Ovary (tissue), 9 donors: ENCODE measurements around the gene ZBED2. TPM values are rescaled to one million over a fixed set of nuclear protein-coding genes. Genes with fewer than 3 reads are reported as not detected.
"Not testable (repeated sequence)": the region's sequence is repeated elsewhere in the genome, so short reads cannot be mapped to it uniquely, and the experiment has no call there.

Source experiments
- DNase-seq, 5 donors: peaks; one replicate each; pipeline ENCODE4 v3.0.0-alpha.2; 2019 to 2020
- H3K27ac ChIP-seq, 2 donors: fragments of 200-600 bp; one replicate each; pipeline versions ENCODE4 v1.5.1 to v1.8.0; 2019 to 2022
- H3K27me3 ChIP-seq: fragments of 200-600 bp; one replicate; pipeline ENCODE4 v1.8.0; 2022
- H3K36me3 ChIP-seq: fragments of 200-600 bp; sonication (generic); one replicate; pipeline ENCODE4 v1.5.1; 2019
- H3K4me1 ChIP-seq: one replicate; pipeline ENCODE4 v1.8.1; 2013; ENCODE audit warnings: mild to moderate bottlenecking, moderate library complexity; ENCODE audit not compliant: insufficient read depth
- H3K4me3 ChIP-seq: fragments of 200-600 bp; sonication (generic); one replicate; pipeline ENCODE4 v1.5.1; 2017
- H3K9me3 ChIP-seq, 2 donors: fragments of 200-600 bp in 1 of 2; sonication (generic) in 1 of 2; one replicate each; pipeline versions ENCODE4 v1.5.1 to v1.8.1; 2013 to 2019; ENCODE audit warnings: mild to moderate bottlenecking in 1 of 2, moderate library complexity in 1 of 2
- EP300 ChIP-seq: sonication (generic); formaldehyde crosslinking; IDR thresholded peaks from one replicate; pipeline ENCODE4 v1.6.1; 2017; ENCODE audit warnings: antibody characterized with exemption
- POLR2A ChIP-seq: fragments of 450-650 bp; IDR thresholded peaks from one replicate; pipeline ENCODE4 v1.6.1; 2017; ENCODE audit warnings: antibody characterized with exemption, mild to moderate bottlenecking, moderate library complexity
- WGBS, 3 donors: extraction: QIAGEN DNeasy Blood & Tissue Kit in 1 of 3; methylation state at CpG; one replicate each; pipeline versions ENCODE4 v1.1.5 to v1.1.7; 2013 to 2017; 5-methylcytosine and 5-hydroxymethylcytosine counted together
- intact Hi-C, 4 donors: fragments of 100-400 bp; cut with DNase I; formaldehyde crosslinking; loops; one replicate each; pipeline versions ENCODE4 v1.11.0 to v1.15.1; 2022 to 2023
- polyA plus RNA-seq, 2 donors: library from polyadenylated mRNA; stranded (reverse); fragments of 200-250 nt in 1 of 2; fragments of 350-450 nt in 1 of 2; fragmentation: Illumina TruSeq in 1 of 2; extraction: RNeasy Lipid Tissue Mini Kit (QIAGEN cat#74804) in 1 of 2; gene quantifications; one replicate each; pipeline ENCODE4 v1.2.3, GENCODE V29; 2013 to 2014
- total RNA-seq, 7 donors: library from RNA; depleted of rRNA in 2 of 7; stranded (reverse); fragments of >200 nt in 2 of 7; fragmentation: NEBNext Ultra II Directional in 3 of 7; extraction: Animal tissue kit (Norgen Biotek cat#: 25700) in 3 of 7; gene quantifications; one replicate each; pipeline versions ENCODE4 v1.1.0 to v1.2.4, GENCODE V29; 2016 to 2023
- TF ChIP-seq, protein P1 (sequence below), 3 donors: fragments of 450-650 bp in 2 of 3; fragments of 200-600 bp in 1 of 3; IDR thresholded peaks; one replicate each; pipeline versions ENCODE4 v1.5.1 to v1.8.0; 2016 to 2022; ENCODE audit warnings: antibody characterized with exemption in 3 of 3, mild to moderate bottlenecking in 1 of 3
- donor health status: DM: no; HTN: no; CAD: no; lungs with moderate emphysema.
- donor health status: DM: no; HTN: no; CAD: no.
- donor health status: Bipolar disorder and iron deficiency.
- donor health status: DM: yes; HTN: yes; CAD: no.
- donor health status: DM: no; HTN: no; CAD: no.
- donor health status: DM: yes; HTN: yes; CAD: no.

ZBED2 gene
- total and polyA plus RNA-seq, 9 donors = 0.15 to 6.9 (median 0.87) TPM; not detected in 3

DNA sequence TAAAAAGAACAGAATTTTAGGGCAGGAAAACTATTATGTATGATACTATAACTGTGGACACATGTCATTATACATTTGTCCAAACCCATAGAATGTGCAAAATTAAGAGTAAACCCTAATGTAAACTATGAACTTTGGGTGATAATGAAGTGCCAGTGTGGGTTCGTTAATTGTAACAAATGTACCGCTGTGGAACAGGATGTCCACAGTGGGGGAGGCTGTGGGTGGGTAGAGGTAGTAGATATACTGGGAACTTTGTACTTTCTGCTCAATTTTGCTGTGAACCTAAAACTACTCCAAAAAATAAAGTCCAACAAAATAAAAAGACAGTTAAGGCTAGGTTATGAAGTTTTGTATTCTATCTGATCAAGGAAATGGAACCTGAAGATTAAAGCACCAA lies 28.3 kb downstream of the ZBED2 start:
- intact Hi-C loops = no loop called here
- H3K27me3 ChIP-seq = no peaks in the 10 kb centered on the region
- WGBS, 3 donors = 11 to 18% (median 11%) methylated on average over 2 of the region's 2 CpGs
- H3K9me3 ChIP-seq = no peaks in the 10 kb centered on the region
- no peak for DNase-seq
- no peaks in the 10 kb centered on the region for H3K36me3 ChIP-seq
- TF ChIP-seq EP300 (no peak), POLR2A (no peak)
- TF ChIP-seq, protein P1, sequence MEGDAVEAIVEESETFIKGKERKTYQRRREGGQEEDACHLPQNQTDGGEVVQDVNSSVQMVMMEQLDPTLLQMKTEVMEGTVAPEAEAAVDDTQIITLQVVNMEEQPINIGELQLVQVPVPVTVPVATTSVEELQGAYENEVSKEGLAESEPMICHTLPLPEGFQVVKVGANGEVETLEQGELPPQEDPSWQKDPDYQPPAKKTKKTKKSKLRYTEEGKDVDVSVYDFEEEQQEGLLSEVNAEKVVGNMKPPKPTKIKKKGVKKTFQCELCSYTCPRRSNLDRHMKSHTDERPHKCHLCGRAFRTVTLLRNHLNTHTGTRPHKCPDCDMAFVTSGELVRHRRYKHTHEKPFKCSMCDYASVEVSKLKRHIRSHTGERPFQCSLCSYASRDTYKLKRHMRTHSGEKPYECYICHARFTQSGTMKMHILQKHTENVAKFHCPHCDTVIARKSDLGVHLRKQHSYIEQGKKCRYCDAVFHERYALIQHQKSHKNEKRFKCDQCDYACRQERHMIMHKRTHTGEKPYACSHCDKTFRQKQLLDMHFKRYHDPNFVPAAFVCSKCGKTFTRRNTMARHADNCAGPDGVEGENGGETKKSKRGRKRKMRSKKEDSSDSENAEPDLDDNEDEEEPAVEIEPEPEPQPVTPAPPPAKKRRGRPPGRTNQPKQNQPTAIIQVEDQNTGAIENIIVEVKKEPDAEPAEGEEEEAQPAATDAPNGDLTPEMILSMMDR (IDR thresholded peaks at IDR 0.05) = no peak
- H3K4me3 ChIP-seq = no peak overlapping the region
- no peaks in the 10 kb centered on the region for H3K4me1 ChIP-seq
- no peak overlapping the region for H3K27ac ChIP-seq

DNA sequence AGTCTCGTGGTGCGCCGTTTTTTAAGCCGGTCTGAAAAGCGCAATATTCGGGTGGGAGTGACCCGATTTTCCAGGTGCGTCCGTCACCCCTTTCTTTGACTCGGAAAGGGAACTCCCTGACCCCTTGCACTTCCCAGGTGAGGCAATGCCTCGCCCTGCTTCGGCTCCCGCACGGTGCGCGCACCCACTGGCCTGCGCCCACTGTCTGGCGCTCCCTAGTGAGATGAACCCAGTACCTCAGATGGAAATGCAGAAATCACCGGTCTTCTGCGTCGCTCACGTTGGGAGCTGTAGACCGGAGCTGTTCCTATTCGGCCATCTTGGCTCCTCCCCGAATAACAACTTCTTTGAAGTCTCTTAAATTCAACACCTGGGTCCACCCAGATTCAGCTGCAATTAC lies 33.2 kb downstream of the ZBED2 start:
- H3K9me3 ChIP-seq, H3K36me3 ChIP-seq, DNase-seq, H3K4me1 ChIP-seq, H3K27ac ChIP-seq, H3K27me3 ChIP-seq, intact Hi-C loops, H3K4me3 ChIP-seq: not testable (repeated sequence)
- WGBS, 3 donors = 89 to 97% (median 96%) methylated on average over 17 to 20 of the region's 25 CpGs

DNA sequence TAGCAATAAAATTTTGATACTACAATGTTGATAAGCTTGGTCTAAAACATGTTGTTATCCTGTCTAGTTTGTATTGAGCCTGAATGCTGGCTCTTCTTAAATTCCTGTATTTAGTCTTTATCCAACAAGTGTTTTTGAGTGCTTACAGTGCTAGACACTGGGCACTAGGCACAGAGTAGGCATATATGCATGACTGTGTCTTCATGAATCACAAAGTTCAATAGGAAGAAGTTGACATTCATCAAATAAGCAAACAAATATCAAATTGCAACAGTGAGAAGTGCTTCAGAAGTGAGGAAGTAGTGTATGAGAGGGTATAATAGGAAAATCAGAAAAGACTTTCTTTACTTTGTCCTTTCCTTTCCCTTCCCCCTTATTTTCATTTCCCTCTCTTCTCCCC lies 46.4 kb downstream of the ZBED2 start:
- no peak for DNase-seq
- Histone ChIP-seq H3K36me3 (no peaks in the 10 kb centered on the region), H3K4me1 (peaks cover 2% of the 10 kb centered on the region), H3K27me3 (no peaks in the 10 kb centered on the region), H3K27ac (no peak overlapping the region), H3K4me3 (no peak overlapping the region), H3K9me3 (no peaks in the 10 kb centered on the region)
- intact Hi-C loops = no loop called here
- TF ChIP-seq, protein P1 (IDR thresholded peaks at IDR 0.05) = no peak
- TF ChIP-seq POLR2A (no peak), EP300 (no peak)

DNA sequence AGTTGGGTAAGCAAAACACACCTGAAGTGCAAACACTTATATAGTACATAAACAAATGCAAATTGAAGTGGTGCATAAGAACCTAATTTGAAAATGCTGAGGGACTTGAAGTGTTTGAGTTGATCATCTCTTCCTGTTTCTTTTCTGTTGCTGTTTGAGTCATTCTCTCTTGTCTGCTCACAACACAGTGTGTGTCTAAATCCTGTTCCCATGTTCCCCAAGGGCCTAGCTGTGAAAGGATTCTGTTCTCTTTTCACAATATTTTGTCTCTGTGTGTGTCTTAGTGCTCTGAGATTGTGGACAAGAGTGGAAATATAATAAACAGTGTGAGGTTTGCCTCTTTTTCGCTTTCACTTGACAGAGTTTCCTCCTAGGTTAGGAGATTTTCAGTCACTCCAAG lies 47.1 kb downstream of the ZBED2 start:
- Histone ChIP-seq H3K4me3 (no peak overlapping the region), H3K36me3 (no peaks in the 10 kb centered on the region), H3K9me3 (no peaks in the 10 kb centered on the region), H3K4me1 (peaks cover 2% of the 10 kb centered on the region), H3K27me3 (no peaks in the 10 kb centered on the region), H3K27ac (no peak overlapping the region)
- WGBS, 3 donors = 94 to 100% (median 100%) methylated on average over 1 of the region's 1 CpG
- TF ChIP-seq POLR2A (no peak), EP300 (no peak)
- TF ChIP-seq, protein P1 (IDR thresholded peaks at IDR 0.05) = no peak
- intact Hi-C loops = no loop called here
- DNase-seq = no peak

DNA sequence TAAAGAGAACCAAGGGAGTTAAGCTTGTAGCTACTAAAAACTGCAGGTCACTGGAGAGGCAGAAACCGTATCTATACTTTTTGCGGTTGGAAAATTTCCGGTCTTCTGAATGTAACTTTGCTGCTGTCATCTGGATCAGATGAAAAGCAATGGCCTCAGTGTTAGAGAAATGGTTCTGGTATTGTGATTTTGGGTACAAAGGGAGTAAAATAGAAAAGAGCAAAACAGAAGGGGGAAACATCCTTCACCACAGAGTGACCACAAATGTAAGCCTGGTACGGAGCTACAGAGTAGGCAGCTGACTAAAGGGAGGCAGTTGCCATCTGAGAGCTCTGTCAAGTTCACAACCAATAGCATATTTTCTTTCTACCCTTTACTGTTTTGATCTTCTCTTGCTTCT lies 47.5 kb downstream of the ZBED2 start:
- no peaks in the 10 kb centered on the region for H3K27me3 ChIP-seq
- H3K4me3 ChIP-seq = no peak overlapping the region
- intact Hi-C loops = no loop called here
- no peak for DNase-seq
- H3K27ac ChIP-seq = no peak overlapping the region
- 93 to 96% (median 95%) methylated on average over 4 of the region's 4 CpGs for WGBS, 3 donors
- no peaks in the 10 kb centered on the region for H3K36me3 ChIP-seq
- TF ChIP-seq POLR2A (no peak), EP300 (no peak)
- TF ChIP-seq, protein P1 (IDR thresholded peaks at IDR 0.05) = no peak
- H3K9me3 ChIP-seq = no peaks in the 10 kb centered on the region
- H3K4me1 ChIP-seq = peaks cover 2% of the 10 kb centered on the region
